Adrenal gland (tissue), 12 donors: ENCODE results near the gene PDIA5. TPM values are rescaled to one million over a fixed set of nuclear protein-coding genes. Genes with fewer than 3 reads are reported as not detected.

Experiments
- DNase-seq, 7 donors: peaks; one replicate each; pipeline ENCODE4 v3.0.0-alpha.2; 2019 to 2020
- H3K27ac ChIP-seq, 5 donors: fragments of 200-600 bp; sonication (generic) in 4 of 5; 1 replicate in 3 of 5; 2 replicates in 2 of 5; pipeline versions ENCODE4 v1.5.1 to v1.8.0; 2016 to 2020; ENCODE audit warnings: mild to moderate bottlenecking in 1 of 5
- H3K27me3 ChIP-seq: fragments of 200-600 bp; 2 replicates; pipeline ENCODE4 v1.8.0; 2021
- H3K36me3 ChIP-seq, 2 donors: fragments of 200-600 bp; replicated peaks in 1 of 2; 1 replicate in 1 of 2; 2 replicates in 1 of 2; pipeline versions ENCODE4 v1.5.1 to v1.8.0; 2018 to 2022
- H3K4me1 ChIP-seq, 2 donors: fragments of 200-600 bp; replicated peaks in 1 of 2; 1 replicate in 1 of 2; 2 replicates in 1 of 2; pipeline versions ENCODE4 v1.5.1 to v1.8.0; 2018 to 2021
- H3K4me3 ChIP-seq, 4 donors: fragments of 200-600 bp; sonication (generic) in 3 of 4; one replicate each; pipeline ENCODE4 v1.5.1; 2016 to 2018
- H3K9me3 ChIP-seq, 3 donors: fragments of 200-600 bp; sonication (generic) in 1 of 3; replicated peaks in 1 of 3; 1 replicate in 2 of 3; 2 replicates in 1 of 3; pipeline versions ENCODE4 v1.5.1 to v1.8.0; 2016 to 2021
- POLR2A ChIP-seq, 2 donors: fragments of 450-650 bp; IDR thresholded peaks; one replicate each; pipeline ENCODE4 v1.6.1; 2017; ENCODE audit warnings: antibody characterized with exemption in 2 of 2, mild to moderate bottlenecking in 2 of 2, moderate library complexity in 1 of 2
- WGBS, 4 donors: extraction: QIAGEN DNeasy Blood & Tissue Kit in 2 of 4; methylation state at CpG; one replicate each; pipeline versions ENCODE4 v1.1.5 to v1.1.7; 2013 to 2017; 5-methylcytosine and 5-hydroxymethylcytosine counted together
- intact Hi-C, 2 donors: fragments of 100-400 bp; cut with DNase I; formaldehyde crosslinking; loops; one replicate each; pipeline versions ENCODE4 v1.14.1 to v1.15.0; 2022 to 2023
- polyA plus RNA-seq, 3 donors: library from polyadenylated mRNA; stranded (reverse); fragments of 200-250 nt in 2 of 3; fragments of 350-450 nt in 1 of 3; fragmentation: Illumina TruSeq in 1 of 3; extraction: RNeasy Lipid Tissue Mini Kit (QIAGEN cat#74804) in 1 of 3; gene quantifications; one replicate each; pipeline ENCODE4 v1.2.3, GENCODE V29; 2013 to 2014
- total RNA-seq, 9 donors: library from RNA; depleted of rRNA in 4 of 9; stranded (reverse); fragments of >200 nt in 4 of 9; fragments of 120-200 nt in 1 of 9; fragmentation: NEBNext Ultra II Directional in 1 of 9; extraction: Animal tissue kit (Norgen Biotek cat#: 25700) in 1 of 9; gene quantifications; one replicate each; pipeline versions ENCODE4 v1.1.0 to v1.2.4, GENCODE V29; 2013 to 2023
- TF ChIP-seq, protein P1 (sequence below), 6 experiments: fragments of 450-650 bp in 4 of 6; fragments of 200-600 bp in 2 of 6; sonication (generic) in 1 of 6; IDR thresholded peaks; 1 replicate in 5 of 6; 2 replicates in 1 of 6; pipeline versions ENCODE4 v1.5.1 to v1.8.0; 2016 to 2021; ENCODE audit warnings: antibody characterized with exemption in 6 of 6, mild to moderate bottlenecking in 2 of 6, moderate library complexity in 1 of 6
- donor health status: healthy with polysubstance abuse.
- donor health status: Bipolar disorder and iron deficiency.
- donor health status: DM: yes; HTN: yes; CAD: no.
- donor health status: DM: no; HTN: no; CAD: no.
- donor health status: DM: no; HTN: no; CAD: no.
- donor health status: DM: yes; HTN: yes; CAD: no.

PDIA5 gene
- total and polyA plus RNA-seq, 12 donors, result 18.9 to 88.9 (median 50.9) TPM

DNA sequence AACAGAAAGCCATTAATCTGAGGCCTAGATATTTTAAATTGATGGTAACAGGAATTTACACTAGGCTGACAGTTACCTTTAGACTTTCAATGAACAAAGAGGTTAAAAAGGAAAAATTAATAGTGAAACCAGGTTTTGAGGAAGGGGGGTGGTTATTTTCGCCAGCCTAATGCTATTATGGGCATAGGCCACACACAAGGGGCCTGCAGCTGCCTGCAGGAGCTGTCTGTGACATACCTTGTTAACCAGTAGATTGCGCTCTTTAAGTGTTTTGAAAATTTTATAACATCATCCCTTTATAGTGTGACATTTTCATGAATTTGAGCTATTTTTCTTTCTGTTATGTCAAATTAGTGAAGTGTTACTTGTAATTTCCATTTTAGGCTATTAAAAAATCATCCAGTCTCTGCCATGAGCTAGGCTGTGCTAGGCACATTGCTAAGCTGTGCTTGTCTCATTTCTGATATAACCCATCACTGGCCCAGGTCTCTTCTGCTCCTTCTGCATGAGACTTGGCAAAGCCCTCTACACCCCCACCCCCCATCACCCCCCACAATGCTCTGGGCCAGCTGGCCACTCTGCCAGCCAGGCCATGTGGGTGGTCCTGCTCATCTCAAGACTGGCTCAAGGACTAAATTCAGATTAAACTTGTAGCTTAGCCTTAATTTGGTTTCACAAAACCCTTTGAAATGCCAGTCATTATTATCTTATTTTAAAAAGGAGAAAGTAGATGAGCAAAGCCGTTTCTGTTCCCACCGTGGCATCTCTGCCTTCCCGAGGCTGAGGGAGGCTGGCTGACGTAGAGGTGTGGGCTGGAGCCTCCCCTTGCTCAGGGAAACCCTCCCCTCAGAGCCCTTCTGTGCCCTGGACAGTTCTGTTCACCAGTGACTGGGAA, 86.5 kb downstream of the PDIA5 start:
- TF ChIP-seq POLR2A (IDR thresholded peaks at IDR 0.05), result no peak
- Histone ChIP-seq H3K4me1 (peaks cover 7 to 30% of the 10 kb centered on the region in 2 donors), H3K4me3 (no peak overlapping the region), H3K9me3 (no peaks in the 10 kb centered on the region), H3K36me3 (peaks cover 0 to 60% of the 10 kb centered on the region in 2 donors), H3K27ac (peak overlapping the region in 2 of 5 donors; percentile 8 to 38), H3K27me3 (no peaks in the 10 kb centered on the region)
- intact Hi-C loops, result no loop called here
- 61 to 79% (median 77%) methylated on average over 6 of the region's 6 CpGs for WGBS, 4 donors
- peak in 3 of 7 donors; percentile 9 to 59 (median 13) for DNase-seq

DNA sequence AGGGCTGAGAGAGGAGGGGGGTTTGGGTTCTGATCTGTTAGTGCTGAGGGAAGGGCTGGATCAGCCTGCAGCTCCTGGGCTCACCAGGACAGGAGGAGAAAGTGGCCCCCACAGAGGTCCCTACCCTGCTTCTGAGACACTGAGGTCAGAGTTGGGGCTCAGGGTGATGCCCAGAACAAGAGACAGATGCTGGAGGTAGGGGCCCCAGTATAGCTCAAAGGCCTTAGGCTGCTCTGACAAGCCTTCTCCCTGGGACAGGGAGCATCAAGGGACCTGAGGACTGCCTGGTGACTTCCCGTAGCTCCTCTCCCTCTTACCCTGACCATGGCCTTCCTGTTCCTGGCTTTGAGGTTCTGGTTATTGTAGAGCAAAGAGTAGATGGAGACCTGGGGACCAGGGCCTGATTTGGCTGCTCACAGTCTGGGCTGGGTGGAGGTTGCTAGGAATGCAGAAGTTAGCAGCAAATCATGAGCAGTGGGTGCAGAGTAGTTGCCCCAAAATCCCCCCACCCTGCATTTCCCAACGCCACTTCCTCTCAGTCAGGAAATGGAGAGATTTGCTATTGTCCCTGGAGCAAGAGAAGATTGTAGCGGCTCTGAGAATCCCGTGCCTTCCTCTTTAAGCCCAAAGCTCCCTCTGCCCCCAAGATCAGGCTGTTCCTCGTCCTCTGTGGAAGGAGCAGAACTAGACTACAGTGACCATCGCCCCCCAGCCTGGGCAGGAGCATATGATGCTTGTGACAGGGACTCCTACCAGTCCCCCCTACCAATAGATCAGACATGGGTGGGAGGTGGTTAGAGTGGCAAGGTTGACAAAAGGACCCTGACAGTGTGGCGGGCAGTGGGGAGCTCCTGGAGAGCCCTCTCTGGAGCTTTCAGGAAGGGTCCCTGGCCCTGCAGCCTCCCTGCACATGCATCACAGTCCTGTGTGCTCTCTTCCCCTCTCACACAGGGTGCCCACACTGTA, 87.5 kb downstream of the PDIA5 start:
- Histone ChIP-seq H3K4me3 (no peak overlapping the region), H3K4me1 (peaks cover 7 to 35% of the 10 kb centered on the region in 2 donors), H3K36me3 (peaks cover 0 to 62% of the 10 kb centered on the region in 2 donors), H3K27ac (peak overlapping the region in 2 of 5 donors; percentile 8 to 38), H3K27me3 (no peaks in the 10 kb centered on the region), H3K9me3 (no peaks in the 10 kb centered on the region)
- peak in 3 of 7 donors; percentile 14 to 52 (median 28) for DNase-seq
- 79 to 88% (median 81%) methylated on average over 6 to 7 of the region's 7 CpGs for WGBS, 4 donors
- intact Hi-C loops, result no loop called here
- TF ChIP-seq, protein P1, sequence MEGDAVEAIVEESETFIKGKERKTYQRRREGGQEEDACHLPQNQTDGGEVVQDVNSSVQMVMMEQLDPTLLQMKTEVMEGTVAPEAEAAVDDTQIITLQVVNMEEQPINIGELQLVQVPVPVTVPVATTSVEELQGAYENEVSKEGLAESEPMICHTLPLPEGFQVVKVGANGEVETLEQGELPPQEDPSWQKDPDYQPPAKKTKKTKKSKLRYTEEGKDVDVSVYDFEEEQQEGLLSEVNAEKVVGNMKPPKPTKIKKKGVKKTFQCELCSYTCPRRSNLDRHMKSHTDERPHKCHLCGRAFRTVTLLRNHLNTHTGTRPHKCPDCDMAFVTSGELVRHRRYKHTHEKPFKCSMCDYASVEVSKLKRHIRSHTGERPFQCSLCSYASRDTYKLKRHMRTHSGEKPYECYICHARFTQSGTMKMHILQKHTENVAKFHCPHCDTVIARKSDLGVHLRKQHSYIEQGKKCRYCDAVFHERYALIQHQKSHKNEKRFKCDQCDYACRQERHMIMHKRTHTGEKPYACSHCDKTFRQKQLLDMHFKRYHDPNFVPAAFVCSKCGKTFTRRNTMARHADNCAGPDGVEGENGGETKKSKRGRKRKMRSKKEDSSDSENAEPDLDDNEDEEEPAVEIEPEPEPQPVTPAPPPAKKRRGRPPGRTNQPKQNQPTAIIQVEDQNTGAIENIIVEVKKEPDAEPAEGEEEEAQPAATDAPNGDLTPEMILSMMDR (IDR thresholded peaks at IDR 0.05), result no peak
- no peak for TF ChIP-seq POLR2A (IDR thresholded peaks at IDR 0.05)

DNA sequence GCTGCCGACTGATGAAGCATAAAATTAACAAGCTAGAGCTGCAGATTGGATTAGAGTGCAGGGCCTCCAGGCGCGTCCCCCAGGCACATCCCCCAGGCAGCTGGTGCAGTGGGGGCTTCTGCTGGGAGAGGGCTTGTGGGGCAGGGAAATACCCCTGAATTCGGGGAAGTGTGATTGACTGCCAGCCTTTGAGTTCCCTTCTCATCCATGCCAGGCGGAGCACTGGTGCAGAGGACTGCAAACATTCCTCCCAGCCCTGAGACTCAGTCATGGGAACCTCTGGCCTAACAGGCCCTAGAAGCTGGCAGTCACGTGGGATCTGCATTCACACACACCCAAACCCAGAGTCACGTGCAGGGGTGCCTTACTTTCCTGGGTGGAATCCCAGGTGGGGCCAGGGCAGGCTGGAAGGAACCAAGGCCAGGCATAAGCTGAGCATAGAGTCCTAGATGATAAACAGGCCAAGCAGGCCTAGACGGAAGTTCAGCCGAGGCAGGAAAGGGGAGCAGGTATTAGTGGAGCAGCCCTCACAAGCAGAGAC, 88.7 kb downstream of the PDIA5 start:
- Histone ChIP-seq H3K4me1 (peaks cover 11 to 41% of the 10 kb centered on the region in 2 donors), H3K27me3 (no peaks in the 10 kb centered on the region), H3K4me3 (no peak overlapping the region), H3K27ac (no peak overlapping the region), H3K9me3 (no peaks in the 10 kb centered on the region), H3K36me3 (peaks cover 0 to 49% of the 10 kb centered on the region in 2 donors)
- intact Hi-C loops, result no loop called here
- WGBS, 4 donors, result 85 to 88% (median 87%) methylated on average over 5 to 9 of the region's 9 CpGs
- no peak for TF ChIP-seq POLR2A (IDR thresholded peaks at IDR 0.05)
- TF ChIP-seq, protein P1 (IDR thresholded peaks at IDR 0.05), result no peak
- peak in 3 of 7 donors; percentile 14 to 48 (median 15) for DNase-seq

DNA sequence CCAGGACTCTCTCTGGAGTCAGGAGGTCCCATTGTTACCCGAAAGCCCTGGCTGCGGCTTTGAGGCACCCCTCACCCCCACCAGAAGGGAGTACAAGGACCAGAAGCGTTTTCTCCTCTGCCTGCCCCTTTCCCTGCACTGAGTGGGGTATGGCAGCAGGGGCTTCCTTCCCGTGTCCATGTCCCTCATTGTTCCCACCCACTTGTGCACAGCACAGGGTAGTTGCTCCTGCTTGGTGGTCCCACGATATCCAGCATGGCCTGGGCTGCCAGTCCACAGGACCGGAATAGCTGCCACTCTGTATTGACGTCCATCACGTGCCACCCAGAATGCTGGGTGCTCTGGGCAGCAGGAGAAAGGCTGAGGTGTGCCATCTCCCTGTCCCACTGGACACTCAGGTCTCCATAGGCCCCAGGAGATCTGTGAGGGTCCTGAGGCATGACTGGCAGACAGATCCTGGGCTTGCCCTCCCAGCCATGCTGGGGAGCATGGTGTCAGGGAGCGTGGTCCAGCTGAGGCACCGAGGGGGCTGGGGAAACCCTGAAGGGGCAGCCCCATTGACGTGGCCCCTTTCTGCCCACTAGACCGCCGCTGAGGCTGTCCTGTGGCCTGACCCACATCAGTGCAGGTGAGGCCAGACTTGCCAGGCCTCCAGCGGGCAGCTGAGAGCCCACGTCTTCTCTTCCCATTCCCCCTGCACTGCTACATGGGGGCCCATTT, 89.6 kb downstream of the PDIA5 start:
- 93 to 97% (median 96%) methylated on average over 9 to 15 of the region's 15 CpGs for WGBS, 4 donors
- peak in 2 of 7 donors; percentile 13 to 28 for DNase-seq
- TF ChIP-seq, protein P1 (IDR thresholded peaks at IDR 0.05), result no peak
- TF ChIP-seq POLR2A (IDR thresholded peaks at IDR 0.05), result no peak
- peaks cover 5 to 33% of the 10 kb centered on the region in 2 donors for H3K4me1 ChIP-seq
- H3K27me3 ChIP-seq, result no peaks in the 10 kb centered on the region
- H3K27ac ChIP-seq, result no peak overlapping the region
- intact Hi-C loops, result no loop called here
- H3K4me3 ChIP-seq, result no peak overlapping the region
- H3K9me3 ChIP-seq, result no peaks in the 10 kb centered on the region
- H3K36me3 ChIP-seq, result peaks cover 0 to 48% of the 10 kb centered on the region in 2 donors
